Measurements from ENCODE around the gene SLC4A2. TPM values are rescaled to one million over a fixed set of nuclear protein-coding genes. Genes with fewer than 3 reads are reported as not detected.

Gene SLC4A2
- total RNA-seq, 1 experiment from 2014 or later = 199 TPM

DNA sequence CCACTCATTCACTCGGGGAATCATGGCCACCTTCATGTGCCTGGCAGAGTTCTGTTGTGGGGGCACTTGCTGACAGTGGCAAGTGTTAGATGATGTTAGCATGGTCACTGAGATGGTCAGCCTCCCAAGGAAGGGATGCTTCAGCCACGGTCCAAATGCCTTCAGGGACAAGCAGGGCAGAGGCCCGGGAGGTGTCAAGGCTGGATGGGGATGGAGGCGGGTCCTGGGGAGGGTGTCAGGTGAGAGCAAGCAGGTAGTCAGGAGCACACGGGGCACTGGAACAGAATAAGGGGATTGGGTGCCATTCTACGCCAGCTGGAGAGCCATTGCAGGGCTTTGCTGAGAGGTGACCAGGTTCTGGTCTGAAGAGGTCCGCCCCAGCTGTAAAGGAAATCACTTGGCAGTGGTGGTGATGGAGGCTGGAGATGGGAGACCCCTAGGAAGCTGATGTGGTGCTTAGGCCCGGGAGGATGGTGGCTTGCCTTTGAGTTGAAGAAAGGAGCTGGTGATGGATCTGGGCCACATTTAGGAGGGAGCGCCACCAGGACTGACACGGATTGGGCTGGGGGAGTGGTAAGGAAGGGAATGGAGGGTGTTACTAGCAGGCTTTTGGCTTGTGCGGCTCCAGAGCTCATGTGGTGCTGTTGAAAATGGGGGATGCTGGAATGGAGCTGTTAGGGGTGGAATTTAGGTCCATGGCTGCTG is 51.0 kb downstream of the SLC4A2 start:
- no peak for DNase-seq (ENCODE audit: extremely low read depth, low read depth)

DNA sequence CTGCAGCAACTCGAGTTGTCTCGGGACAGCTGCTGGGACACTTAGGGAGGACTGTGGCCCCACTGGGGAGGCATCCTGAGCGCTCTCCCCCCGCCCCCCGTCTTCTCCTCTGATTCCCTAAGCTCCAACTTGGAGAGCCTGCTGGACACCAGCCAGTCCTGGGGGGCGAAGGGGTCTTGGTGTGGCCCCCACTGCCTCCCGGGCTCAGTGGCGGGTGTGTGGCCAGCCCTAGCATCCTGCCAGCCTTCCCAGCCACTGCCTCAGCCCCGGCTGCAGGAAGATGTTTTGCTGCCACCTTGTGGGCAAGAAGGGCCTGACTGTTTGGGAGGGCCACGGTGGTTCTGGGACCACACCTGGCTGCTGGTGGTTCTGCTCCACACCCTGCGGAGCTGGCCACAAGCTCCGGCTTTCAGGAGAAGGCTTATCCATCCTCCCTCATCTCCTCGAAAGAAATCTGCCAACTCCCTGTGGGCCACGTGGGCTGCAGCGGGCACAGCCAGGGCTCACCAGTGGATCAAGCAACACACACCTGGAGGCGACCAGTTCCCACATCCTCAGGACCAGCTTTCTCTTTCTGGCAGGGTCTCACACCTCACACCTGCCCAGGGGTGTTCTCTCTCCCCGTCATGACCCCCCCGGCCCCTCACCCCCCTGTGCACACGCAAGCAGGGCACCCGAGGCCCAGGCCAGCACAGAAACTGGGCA is 51.7 kb downstream of the SLC4A2 start:
- DNase-seq (ENCODE audit: extremely low read depth, low read depth) = peak; percentile 71

DNA sequence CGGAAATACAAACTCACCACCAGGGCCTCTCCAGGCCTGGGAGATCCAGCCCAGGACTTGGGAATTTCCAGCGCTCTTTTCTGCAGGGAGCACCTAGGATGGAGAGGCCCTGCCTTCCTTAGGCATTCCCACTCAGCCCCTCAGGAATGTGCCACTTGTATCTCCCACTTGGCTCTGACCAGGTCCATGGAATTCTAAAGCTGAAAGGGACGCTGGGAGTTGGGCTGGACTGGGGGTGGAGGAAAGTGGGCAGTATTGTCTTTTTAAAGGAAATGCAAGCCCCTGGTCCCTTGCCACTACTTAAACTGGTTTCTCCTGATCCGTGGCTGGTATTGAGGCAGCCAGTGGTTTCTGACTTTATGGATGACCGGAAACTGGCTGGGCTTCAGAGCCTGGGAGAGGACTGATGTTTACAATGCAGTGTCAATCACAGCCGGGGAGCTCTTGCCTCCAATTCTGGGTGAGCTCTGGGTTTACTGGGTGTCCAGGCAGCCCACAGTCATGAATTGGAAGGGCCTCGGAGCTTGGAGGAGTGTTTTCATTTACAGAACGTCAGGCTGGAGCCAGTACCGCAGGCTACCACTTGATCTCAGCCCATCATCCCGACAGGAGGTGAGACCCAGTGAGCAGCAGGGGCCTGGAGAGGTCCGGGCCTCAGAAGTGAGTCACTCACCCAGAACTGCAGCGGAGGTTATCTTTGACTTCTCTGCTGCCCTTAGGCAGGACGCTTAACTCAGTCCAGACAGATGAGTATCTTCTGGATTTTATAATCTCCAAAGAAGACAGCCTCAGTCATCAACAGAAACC is 54.2 kb downstream of the SLC4A2 start:
- DNase-seq (ENCODE audit: extremely low read depth, low read depth) = no peak

DNA sequence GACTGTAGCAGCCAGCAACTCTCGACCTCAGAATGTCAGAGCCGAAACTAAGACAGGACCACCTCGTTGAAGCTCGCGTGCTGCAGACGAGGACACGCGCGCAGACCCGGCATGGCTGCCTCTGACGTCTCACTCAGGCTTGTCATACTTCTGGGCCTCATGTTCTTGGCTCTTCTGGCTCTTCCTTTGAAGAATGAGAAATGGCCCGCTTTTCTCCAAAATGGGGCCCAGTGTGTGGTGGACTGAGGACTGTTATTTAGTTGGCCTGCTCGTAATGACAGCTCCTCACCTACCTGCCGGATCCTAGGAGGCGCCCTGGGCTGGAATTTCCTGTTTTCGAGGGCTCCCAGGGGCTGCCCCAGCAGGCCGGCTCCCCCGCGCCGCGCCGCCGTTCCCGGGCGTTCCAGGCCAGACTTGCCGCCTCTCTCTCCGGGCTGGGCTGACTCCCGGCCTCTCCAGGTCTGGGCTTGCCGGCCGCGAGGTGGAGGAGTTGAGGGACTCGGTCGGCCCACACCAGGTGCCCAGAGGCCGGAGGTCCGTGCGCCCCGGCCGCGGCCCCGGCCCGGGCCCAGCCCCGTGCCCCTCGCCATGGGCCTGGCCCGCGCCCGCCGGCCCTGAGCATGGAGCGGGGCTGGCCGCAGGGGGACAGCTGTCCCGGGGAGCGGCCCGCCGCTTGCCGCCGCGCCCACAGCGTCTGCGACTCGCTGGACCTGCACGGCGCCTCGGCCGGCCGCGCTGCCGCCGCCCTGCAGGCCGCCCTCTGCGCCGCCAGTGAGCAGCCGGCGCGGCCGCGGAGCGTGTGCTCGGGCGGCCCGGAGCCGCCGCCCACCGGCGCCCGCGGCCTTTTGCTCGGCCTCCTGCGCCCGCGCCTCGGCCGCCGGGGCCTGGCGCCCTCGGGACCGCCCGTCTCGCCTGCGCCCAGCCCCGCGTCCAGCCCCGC is 55.0 kb downstream of the SLC4A2 start:
- no peak for DNase-seq (ENCODE audit: extremely low read depth, low read depth)

DNA sequence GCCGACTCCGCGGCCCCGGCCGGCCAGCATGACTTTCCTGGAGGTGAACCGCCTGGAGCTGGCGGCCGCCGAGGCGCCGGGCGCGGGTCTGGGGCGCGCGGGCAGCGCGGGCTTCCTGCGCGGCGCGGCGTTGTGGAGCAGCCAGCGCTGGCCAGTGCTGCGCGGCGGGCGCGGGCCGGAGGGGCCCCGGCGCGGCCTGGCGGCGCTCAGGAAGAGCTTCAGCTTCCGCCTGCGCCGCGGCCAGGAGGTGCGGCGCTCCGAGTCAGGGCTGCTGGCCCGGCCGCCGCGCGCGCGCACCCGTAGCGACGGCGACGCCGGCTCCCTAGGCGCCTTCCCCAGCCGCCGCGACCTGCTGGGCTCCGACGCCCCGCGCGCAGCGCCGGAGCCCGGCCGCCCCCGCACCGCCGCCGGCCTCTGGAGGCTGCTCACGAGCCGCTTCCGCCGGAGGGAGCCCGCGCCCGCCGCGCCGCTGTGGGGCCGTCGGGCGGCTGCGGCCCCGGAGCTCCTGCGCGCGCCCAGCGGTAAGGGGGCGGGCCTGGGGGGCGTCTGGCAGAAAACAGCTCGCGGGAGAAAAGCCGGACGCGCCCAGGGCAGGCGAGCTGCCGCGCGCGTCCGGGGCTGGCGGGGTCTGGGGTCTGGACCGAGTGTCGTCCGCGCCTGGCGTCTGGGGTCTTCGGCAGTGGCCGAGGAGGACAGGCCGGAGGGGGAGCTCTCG is 55.9 kb downstream of the SLC4A2 start:
- no peak for DNase-seq (ENCODE audit: extremely low read depth, low read depth)

DNA sequence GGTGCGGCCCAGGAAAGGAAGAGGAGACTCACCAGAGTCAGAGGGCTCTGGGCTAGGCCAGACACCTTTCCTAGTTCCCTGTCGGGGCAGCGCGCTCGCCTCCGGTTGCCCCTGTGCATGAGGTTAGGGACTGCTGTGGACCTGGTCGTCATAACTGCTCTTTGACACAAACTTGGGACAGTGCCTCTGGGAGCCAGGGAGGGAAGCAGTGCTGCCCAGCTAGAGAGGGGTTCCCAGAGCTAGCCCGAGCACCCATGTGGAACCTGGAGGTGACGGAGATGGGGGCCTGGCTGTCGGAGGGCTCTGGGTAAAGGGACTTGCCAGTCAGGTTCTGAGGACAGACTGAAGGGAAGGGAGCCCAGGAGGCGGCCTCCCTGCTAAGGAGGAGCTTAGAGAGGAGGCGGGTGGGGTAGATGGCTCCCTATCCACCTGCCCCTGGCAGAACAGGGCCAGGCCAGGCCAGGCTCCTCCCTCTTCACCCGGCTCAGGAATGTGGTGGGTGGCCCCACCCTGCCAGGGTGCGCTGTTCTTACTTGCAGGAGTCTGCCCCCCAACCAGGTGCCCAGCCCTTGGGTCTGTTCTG is 56.5 kb downstream of the SLC4A2 start:
- DNase-seq (ENCODE audit: extremely low read depth, low read depth) = no peak

DNA sequence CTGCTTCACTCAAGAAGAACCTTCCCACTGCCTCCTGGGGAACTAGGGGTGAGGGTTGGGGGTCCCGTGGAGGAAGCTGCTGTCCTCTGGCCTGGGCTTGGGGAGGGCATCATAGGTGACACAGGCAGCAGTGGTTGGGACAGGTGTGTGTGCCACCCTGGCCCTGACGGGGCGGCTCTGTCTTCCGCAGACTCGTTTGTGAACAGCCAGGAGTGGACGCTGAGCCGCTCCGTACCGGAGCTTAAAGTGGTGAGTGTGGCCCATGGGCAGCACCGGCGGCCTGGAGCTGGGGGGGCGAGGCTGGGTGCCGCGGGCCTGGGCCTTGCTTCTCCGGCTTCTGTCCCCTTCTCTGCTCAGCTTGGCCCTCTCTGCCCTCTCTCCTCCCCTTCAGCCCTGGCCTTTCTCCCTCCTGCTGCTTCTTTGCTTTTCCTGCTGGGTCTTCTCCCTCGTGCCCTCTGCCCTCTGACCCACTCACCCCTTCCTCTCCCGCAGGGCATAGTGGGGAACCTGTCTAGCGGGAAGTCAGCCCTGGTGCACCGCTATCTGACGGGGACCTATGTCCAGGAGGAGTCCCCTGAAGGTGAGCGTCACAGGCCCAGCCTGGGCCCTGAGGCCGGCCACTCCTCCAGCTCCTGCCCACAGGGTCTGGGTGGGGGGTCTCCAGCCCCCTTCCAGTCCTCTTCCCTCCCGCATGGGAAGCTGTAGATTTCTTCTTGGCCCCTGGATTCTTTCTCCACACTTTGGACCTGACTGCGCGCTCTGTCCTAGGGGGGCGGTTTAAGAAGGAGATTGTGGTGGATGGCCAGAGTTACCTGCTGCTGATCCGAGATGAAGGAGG is 57.4 kb downstream of the SLC4A2 start:
- no peak for DNase-seq (ENCODE audit: extremely low read depth, low read depth)

DNA sequence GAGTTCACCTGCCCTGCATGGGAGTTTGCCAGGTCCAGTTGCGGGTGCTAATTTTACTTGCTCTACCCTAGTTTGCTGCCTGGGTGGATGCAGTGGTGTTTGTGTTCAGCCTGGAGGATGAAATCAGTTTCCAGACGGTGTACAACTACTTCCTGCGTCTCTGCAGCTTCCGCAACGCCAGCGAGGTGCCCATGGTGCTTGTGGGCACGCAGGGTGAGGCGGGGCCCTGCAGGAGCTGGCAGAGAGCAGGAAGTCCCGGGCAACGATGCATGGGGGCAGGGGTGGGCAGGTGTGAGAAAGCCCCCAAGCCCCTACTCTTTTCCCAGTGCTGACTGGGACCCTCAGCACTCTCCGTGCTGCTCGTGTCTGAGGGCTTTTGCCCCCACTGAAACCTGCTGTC is 58.2 kb downstream of the SLC4A2 start:
- DNase-seq (ENCODE audit: extremely low read depth, low read depth) = no peak

DNA sequence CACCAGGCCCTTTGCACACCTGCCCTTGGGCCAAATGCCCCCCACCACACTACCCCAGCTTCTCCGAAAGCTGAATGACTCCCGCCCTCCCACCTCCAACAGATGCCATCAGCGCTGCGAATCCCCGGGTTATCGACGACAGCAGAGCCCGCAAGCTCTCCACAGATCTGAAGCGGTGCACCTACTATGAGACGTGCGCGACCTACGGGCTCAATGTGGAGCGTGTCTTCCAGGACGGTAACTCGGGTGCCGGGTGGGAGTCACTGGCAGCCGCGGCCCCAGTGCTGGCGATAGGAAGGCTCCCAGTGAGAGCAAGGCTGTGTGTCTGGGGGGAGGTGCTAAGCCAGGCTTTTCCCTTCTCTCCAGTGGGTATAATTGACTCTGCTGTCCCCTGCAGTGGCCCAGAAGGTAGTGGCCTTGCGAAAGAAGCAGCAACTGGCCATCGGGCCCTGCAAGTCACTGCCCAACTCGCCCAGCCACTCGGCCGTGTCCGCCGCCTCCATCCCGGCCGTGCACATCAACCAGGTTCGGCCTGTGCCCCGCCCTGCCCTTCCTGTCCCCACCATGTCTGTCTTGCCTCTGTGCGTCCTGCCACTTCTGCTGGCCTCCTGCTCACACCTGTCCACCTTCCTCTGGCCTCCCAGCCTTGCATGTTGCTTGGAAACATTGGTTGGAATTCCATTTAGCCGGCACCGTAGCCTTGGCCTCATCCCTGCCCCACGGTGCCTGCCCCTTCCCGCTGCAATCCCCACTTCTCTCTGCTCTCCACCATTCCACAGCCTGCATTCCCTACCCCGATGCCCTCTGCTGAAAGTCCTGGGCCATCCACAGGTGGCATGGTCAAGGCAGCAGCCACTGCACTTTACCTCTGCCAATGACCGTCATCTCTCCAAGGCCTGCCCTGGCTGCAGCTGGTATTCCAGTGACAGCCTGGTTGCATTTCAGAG is 59.0 kb downstream of the SLC4A2 start:
- no peak for DNase-seq (ENCODE audit: extremely low read depth, low read depth)

DNA sequence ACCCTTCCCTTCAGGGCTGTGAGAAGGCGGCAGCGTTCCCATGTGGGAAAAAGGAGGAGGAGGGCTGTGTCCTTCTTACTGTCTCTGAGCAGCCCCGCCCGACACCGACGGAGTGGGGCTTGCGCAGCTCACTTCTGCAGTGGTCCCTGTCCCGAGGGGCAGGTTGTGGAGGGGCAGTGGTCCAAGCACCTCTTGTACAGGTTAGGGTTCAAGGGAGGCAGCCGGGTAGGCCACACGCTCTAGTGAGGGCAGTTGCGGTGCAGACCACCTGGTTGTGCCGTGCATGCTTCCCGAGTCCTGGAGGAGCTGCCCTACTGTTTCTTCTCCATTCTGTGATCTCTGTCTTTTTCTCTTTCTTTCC is 59.6 kb downstream of the SLC4A2 start:
- no peak for DNase-seq (ENCODE audit: extremely low read depth, low read depth)

DNA sequence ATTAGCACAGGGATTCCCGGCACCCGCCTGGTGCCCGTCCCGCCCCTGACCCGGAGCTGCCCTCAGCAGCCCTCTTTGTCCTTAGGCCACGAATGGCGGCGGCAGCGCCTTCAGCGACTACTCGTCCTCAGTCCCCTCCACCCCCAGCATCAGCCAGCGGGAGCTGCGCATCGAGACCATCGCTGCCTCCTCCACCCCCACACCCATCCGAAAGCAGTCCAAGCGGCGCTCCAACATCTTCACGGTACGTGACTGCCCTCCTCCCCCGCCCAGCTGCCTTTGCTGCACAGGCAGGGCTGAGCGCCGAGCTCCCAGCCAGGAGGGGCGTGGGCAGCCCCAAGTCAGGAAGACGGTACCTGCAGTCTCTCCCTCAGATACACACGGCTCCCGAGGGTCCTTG is 60.5 kb downstream of the SLC4A2 start:
- no peak for DNase-seq (ENCODE audit: extremely low read depth, low read depth)

DNA sequence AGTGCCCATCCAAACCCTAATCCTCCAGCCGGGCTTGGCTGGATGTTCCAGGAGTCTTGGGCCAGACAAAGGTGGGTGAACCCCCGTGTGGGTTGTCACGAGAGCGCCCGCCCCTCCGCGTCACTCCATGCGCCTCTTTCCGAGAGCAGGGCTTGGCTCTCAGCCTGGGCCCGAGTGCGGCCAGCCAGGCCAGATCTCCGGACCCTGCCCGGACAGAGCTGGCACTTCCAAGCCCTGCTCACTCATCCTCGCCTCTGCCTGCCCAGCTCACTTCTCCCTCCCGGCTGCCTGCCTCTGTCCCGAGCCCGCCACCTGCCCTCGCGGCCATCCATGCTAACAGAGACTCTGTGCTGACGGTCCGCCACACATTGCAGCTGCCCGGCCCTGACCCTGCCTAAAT is 61.5 kb downstream of the SLC4A2 start:
- no peak for DNase-seq (ENCODE audit: extremely low read depth, low read depth)

DNA sequence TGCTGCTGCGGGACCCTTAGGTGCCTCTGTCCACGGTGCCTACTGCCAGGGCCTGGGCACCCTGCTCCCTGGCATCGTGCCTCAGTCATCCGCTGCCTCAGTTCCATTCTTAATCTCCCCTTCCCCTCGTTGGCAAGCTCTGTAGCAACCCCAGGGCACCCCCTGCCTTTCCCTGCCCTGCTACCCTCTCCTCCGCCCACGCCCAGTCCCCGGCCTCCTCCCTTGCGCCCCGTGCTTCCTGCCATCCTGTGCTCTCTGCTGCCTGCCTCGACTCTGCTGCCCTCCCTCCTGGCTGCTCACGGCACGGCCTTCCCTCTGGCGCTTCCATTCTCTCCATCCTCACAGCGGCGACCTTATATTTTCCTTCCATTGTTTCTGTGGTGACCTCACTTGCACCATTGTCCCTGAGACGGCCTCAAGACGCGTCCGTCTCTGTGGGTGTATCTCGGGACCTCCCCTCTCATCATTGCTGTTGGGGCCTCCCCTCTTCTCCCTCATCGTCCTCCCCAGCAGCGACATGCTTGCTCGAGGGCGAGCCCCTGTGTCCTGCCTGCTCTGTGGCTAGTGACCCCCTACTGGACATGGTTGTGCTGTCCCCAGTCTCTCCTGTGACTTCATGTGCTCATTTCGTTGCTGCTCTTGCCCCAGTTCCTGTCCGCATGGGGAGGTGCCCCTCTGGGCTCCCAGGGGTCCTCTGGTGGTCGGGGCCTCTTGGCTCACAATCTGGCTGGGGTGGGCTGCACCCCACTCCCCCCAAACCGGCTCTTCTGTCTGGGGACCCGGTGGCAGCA is 62.2 kb downstream of the SLC4A2 start:
- DNase-seq (ENCODE audit: extremely low read depth, low read depth) = no peak

DNA sequence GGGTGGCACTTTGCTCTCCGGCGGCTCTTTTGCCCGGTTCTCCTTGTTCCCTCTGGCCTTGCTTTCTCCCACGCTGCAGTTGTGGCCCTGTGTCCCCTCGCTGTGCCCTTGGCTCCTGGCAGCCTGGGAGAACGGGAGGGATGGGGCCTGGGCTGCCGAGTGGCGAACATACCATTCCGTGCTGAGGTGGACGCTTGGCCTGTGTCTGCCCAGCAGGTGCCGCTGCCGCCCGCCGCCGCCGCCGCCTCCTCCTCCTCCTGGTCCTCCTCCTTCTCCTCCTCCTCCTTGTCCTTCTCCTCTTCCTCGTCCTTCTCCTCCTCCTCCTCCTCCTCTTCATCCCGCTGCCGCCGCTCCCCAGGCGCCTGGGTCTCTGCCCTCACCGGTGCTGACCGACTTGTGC is 62.9 kb downstream of the SLC4A2 start:
- DNase-seq (ENCODE audit: extremely low read depth, low read depth) = no peak

DNA sequence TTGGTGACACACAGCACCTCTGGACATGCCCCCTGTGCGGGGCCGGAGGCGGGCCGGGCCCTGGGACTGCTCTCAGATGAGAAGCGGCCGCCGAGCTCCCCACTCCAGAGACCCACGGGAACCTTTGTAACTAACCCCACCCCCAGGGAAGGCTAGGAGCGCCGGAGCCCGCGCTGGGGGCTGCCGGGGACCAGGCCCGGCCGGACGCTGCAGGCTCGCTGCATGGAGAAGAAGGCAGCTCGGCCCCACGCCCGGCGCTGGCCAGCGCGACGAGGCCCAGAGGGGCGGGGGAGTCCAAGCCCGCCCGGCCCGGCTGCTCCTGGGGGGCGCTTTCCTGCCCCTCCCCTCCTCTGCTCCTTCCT is 63.4 kb downstream of the SLC4A2 start:
- no peak for DNase-seq (ENCODE audit: extremely low read depth, low read depth)

DNA sequence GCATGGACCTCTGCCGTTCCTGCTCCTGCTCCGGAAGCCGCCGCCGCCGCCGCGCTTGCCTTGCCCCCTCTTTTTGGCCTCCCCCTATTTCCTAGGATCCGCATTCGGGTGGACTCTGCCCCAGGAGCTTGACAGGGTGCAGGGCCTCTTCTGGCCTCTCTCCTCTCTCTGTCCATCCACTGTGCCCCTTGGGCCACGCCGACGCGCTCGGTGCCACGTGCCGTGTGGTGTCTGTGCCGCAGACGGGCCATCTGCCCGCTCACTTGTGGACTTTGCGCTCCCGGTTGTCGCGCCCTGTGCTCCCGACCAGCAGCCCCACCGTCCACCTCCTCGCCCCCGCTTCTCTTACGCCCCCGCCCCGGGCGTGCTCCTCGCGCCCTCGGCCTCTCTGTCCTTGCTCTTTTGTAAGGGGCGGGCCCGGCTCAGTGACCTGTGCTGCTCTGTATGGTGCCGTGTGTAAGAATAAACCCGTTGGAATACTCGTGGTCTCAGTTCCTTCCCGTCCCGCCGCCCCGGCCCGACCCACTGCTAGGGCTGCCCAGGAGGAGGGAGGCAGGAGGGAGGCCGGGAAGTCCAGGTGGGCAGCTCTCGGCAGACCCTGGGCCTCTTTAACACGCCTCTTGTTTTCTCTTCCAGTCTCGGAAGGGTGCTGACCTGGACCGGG is 63.9 kb downstream of the SLC4A2 start:
- DNase-seq (ENCODE audit: extremely low read depth, low read depth) = no peak

Measured in NCI-H460 (cell line).